DOHH2 (cell line): ENCODE data around the gene SDR42E1.

Experiments
- EZH2phosphoT487 ChIP-seq: fragments of 200-600 bp; sonication (generic); IDR thresholded peaks from 2 replicates; pipeline ENCODE4 v1.6.1; 2017; ENCODE audit warnings: borderline replicate concordance, mild to moderate bottlenecking, antibody characterized with exemption, low read length, moderate library complexity, mixed read lengths
- TF ChIP-seq, protein P1 (sequence below): fragments of 200-600 bp; sonication (generic); IDR thresholded peaks from one replicate; pipeline ENCODE4 v1.5.1; 2014; ENCODE audit warnings: antibody characterized with exemption, mild to moderate bottlenecking, low read depth, low read length; ENCODE audit not compliant: poor library complexity, severe bottlenecking

DNA sequence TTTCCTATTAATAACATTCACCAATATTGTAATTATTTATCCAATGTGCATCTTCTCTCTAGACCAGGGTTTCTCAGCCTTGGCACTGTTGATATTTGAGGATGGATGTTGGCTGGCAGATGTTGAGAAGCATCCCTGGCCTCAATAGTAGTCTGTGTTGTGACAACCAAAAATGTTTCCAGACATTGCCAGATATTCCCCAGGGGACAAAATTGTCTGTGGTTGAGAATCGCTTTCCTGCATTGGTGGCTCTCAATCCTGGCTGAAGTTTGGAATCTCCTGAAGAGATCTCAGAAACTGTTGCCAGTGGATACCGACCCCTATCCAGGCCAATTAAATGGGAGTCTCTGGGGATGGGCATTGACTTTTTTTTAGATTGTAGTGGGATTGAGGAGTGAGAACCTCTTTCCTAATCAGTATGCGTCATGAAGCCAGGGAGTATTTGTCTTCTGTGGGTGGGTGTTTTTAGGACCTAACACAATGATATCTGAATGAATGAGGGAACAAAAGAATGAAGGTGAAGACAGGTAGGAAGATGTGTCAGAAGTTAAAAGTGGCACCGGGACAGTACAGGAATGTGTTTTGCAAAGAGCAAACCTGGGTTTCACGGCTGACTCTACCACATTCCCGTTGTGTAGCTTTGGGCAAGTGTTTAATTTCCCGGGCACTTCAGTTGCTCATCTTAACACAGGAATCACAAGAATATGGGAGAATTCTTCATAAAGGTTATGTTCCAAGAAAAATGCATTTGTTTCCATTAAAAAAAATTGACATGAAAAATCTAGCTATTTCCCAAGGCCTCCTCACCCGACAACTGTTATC is 48.1 kb upstream of the SDR42E1 start:
- TF ChIP-seq, protein P1, sequence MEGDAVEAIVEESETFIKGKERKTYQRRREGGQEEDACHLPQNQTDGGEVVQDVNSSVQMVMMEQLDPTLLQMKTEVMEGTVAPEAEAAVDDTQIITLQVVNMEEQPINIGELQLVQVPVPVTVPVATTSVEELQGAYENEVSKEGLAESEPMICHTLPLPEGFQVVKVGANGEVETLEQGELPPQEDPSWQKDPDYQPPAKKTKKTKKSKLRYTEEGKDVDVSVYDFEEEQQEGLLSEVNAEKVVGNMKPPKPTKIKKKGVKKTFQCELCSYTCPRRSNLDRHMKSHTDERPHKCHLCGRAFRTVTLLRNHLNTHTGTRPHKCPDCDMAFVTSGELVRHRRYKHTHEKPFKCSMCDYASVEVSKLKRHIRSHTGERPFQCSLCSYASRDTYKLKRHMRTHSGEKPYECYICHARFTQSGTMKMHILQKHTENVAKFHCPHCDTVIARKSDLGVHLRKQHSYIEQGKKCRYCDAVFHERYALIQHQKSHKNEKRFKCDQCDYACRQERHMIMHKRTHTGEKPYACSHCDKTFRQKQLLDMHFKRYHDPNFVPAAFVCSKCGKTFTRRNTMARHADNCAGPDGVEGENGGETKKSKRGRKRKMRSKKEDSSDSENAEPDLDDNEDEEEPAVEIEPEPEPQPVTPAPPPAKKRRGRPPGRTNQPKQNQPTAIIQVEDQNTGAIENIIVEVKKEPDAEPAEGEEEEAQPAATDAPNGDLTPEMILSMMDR, result no peak
- no peak for TF ChIP-seq EZH2phosphoT487
